Retinal pigment epithelial cell (primary cell): ENCODE results near the gene PHACTR4.
"Not testable (repeated sequence)": the region's sequence is repeated elsewhere in the genome, so short reads cannot be mapped to it uniquely, and the experiment has no call there.

Experiments used
- DNase-seq: peaks from one replicate; pipeline ENCODE4 v3.0.0-alpha.2; 2010; ENCODE audit warnings: low read depth
- H3K4me3 ChIP-seq: 2 replicates; pipeline ENCODE4 v1.5.1; 2011; ENCODE audit warnings: mild to moderate bottlenecking, low read length, control low read depth, moderate library complexity
- TF ChIP-seq, protein P1 (sequence below): conservative IDR thresholded peaks from 2 replicates; pipeline ENCODE4 v1.5.1; 2011; ENCODE audit warnings: low read depth, low read length, control low read depth, inconsistent platforms

The PHACTR4 gene

GRCh38 chr1:28534671-28535070, 165.1 kb downstream of the PHACTR4 start:
- no peak for DNase-seq
- TF ChIP-seq, protein P1, sequence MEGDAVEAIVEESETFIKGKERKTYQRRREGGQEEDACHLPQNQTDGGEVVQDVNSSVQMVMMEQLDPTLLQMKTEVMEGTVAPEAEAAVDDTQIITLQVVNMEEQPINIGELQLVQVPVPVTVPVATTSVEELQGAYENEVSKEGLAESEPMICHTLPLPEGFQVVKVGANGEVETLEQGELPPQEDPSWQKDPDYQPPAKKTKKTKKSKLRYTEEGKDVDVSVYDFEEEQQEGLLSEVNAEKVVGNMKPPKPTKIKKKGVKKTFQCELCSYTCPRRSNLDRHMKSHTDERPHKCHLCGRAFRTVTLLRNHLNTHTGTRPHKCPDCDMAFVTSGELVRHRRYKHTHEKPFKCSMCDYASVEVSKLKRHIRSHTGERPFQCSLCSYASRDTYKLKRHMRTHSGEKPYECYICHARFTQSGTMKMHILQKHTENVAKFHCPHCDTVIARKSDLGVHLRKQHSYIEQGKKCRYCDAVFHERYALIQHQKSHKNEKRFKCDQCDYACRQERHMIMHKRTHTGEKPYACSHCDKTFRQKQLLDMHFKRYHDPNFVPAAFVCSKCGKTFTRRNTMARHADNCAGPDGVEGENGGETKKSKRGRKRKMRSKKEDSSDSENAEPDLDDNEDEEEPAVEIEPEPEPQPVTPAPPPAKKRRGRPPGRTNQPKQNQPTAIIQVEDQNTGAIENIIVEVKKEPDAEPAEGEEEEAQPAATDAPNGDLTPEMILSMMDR = no peak
- no peak overlapping the region for H3K4me3 ChIP-seq

- H3K4me3 ChIP-seq = no peak overlapping the region
- no peak for DNase-seq
- TF ChIP-seq, protein P1 = no peak
Measured at GRCh38 chr1:28535180-28535579, 165.6 kb downstream of the PHACTR4 start.

GRCh38 chr1:28537457-28538199, 168.1 kb downstream of the PHACTR4 start:
- H3K4me3 ChIP-seq = no peak overlapping the region
- DNase-seq = no peak
- TF ChIP-seq, protein P1 = no peak

DNA sequence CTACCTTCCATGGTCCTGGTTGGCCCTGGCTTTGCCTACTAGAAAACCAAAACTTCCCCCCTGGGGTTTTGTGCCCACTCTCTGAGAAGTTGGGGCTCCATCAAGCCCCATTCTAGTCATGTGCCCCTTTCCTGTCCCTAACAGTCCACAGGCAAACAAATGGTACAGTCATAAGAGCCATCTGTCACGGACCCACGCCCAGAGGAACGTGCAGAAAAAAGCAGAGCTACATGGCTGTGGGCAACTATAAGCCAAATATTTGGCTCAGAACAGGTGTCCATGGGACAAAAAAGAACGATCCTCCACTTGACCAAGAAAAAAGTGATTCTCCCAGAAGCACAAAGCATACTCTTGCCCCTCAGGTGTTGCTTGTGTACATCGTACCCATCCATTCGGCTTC, 168.7 kb downstream of the PHACTR4 start:
- no peak overlapping the region for H3K4me3 ChIP-seq
- DNase-seq = no peak
- TF ChIP-seq, protein P1 = no peak

- no peak for DNase-seq
- TF ChIP-seq, protein P1 = peak; percentile 20
Measured at GRCh38 chr1:28540651-28541050, 171.1 kb downstream of the PHACTR4 start.

DNA sequence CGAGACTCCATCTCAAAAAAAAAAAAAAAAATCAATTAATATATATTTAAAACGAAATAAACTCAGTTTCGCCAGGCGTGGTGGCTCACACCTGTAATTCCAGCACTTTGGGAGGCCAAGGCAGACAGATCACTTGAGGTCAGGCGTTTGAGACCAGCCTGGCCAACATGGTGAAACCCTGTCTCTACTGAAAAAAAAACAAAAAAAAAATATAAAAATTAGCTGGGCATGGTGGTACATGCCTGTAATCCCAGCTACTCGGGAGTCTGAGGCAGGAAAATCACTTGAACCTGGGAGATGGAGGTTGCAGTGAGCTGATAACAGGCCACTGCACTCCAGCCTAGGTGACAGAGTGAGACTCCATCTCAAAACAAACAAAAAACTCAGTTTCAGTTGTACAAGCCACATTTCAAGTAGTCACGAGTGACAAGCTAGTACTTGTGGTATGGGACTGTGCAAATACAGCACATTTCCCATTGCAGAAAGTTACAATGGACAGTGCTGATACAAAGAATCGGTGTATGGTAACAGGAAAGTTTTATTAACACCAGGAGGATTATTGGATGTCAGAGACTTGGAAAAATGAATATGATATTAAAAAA, 172.0 kb downstream of the PHACTR4 start:
- DNase-seq, H3K4me3 ChIP-seq: not testable (repeated sequence)

More at GRCh38 chr1:28540651-28541050, 171.1 kb downstream of the PHACTR4 start:
- no peak overlapping the region for H3K4me3 ChIP-seq

- no peak overlapping the region for H3K4me3 ChIP-seq
- TF ChIP-seq, protein P1 = no peak
- DNase-seq = no peak
Measured at GRCh38 chr1:28545246-28545628, 175.7 kb downstream of the PHACTR4 start.
